ENCODE measurements around the gene MT1E.

- TF ChIP-seq CTCF (IDR thresholded peaks at IDR 0.05) (no peak), POLR2A (IDR thresholded peaks at IDR 0.05) (no peak)
Measured at GRCh38 chr16:56588781-56589140, 36.8 kb upstream of the MT1E start.

All from Peyer's patch (tissue), 4 donors.